Activated T-helper 1 cell treated with Interleukin-2 at 50 U/mL for 16 hours (primary cell): Measurements from ENCODE around the gene CACNA1C.

Source experiments
- DNase-seq: peaks from one replicate; pipeline ENCODE4 v3.0.0-alpha.2; 2020; ENCODE audit warnings: low read depth

The CACNA1C gene

GRCh38 chr12:2258025-2258424 lies 205.2 kb downstream of the CACNA1C start:
- no peak for DNase-seq

GRCh38 chr12:2259369-2259768 lies 206.6 kb downstream of the CACNA1C start:
- DNase-seq, result no peak

GRCh38 chr12:2260441-2260840 lies 207.7 kb downstream of the CACNA1C start:
- DNase-seq, result no peak

GRCh38 chr12:2261708-2262107 lies 208.9 kb downstream of the CACNA1C start:
- DNase-seq, result no peak

- DNase-seq, result no peak
Observed at GRCh38 chr12:2262449-2262848, 209.7 kb downstream of the CACNA1C start.

- no peak for DNase-seq
Observed at GRCh38 chr12:2263901-2264300, 211.1 kb downstream of the CACNA1C start.

- no peak for DNase-seq
Observed at GRCh38 chr12:2264651-2265232, 212.0 kb downstream of the CACNA1C start.

GRCh38 chr12:2265461-2266167 lies 212.8 kb downstream of the CACNA1C start:
- DNase-seq, result no peak

- no peak for DNase-seq
Observed at GRCh38 chr12:2266666-2267620, 214.2 kb downstream of the CACNA1C start.

GRCh38 chr12:2267703-2268470 lies 215.1 kb downstream of the CACNA1C start:
- DNase-seq, result no peak

GRCh38 chr12:2268471-2269286 lies 215.9 kb downstream of the CACNA1C start:
- DNase-seq, result no peak

- no peak for DNase-seq
Observed at GRCh38 chr12:2270846-2271245, 218.1 kb downstream of the CACNA1C start.

GRCh38 chr12:2271961-2272360 lies 219.2 kb downstream of the CACNA1C start:
- no peak for DNase-seq

- no peak for DNase-seq
Observed at GRCh38 chr12:2273288-2273687, 220.5 kb downstream of the CACNA1C start.

- no peak for DNase-seq
Observed at GRCh38 chr12:2273751-2274150, 221.0 kb downstream of the CACNA1C start.

GRCh38 chr12:2274733-2275132 lies 221.9 kb downstream of the CACNA1C start:
- DNase-seq, result no peak

GRCh38 chr12:2276288-2277033 lies 223.7 kb downstream of the CACNA1C start:
- no peak for DNase-seq

GRCh38 chr12:2277492-2278155 lies 224.8 kb downstream of the CACNA1C start:
- DNase-seq, result no peak

GRCh38 chr12:2281446-2281845 lies 228.7 kb downstream of the CACNA1C start:
- no peak for DNase-seq

- no peak for DNase-seq
Observed at GRCh38 chr12:2282318-2282717, 229.5 kb downstream of the CACNA1C start.
